GM12872 (cell line): ENCODE data around the gene CGB3.

Source experiments
- CTCF ChIP-seq: IDR thresholded peaks from 3 replicates; pipeline ENCODE4 v1.5.1; 2011; ENCODE audit warnings: low read depth, mild to moderate bottlenecking, low read length, moderate library complexity; ENCODE audit not compliant: insufficient read depth

Gene CGB3

DNA sequence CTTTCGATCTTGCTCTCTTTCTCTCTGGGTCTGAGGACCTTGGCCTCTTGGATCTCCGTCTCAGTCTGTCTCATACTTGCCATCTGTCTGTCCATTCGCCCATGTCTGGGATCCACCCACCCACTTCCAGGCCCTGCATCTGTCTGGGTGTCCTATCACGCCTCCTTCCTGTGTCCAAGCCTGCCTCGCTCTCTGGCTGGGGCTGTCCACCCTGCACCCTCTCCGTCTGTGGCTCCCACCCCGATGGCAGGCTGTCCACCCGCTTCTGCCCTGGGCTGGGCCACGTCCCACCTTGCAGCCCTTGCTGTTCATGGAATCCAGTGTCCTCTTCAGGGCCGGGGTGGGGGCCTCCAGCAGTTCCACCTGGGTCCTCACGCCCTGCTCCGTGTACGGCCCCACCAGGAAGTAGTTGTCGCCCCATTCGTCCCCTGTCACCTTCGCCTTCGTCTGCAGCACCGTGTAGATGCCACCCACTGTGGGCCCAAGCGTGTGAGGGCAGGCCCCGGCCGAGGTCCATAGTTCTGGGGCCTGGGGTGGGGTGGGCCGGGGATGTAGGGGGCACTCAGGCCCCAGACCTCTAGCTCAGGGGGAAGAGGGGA is 33.0 kb downstream of the CGB3 start:
- TF ChIP-seq CTCF = no peak

DNA sequence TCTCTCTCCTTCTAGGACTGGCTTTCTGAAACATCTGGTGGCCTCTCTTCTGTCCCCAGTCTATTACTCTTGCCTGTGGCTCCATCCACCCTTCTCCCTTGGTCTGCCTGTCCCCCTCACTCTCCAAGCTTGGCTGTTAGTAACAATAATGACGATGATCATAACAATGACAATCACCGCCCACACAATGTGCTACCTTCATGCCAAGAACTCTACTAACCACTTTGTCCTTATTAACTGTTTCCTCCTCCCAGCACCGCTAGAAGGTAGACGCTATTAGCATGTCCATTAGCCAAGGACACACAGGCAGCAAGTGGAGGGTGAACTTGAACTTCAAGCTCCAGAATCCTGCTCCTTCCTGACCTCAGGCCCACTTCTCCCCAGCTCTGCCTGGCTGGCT is 33.7 kb downstream of the CGB3 start:
- no peak for TF ChIP-seq CTCF

DNA sequence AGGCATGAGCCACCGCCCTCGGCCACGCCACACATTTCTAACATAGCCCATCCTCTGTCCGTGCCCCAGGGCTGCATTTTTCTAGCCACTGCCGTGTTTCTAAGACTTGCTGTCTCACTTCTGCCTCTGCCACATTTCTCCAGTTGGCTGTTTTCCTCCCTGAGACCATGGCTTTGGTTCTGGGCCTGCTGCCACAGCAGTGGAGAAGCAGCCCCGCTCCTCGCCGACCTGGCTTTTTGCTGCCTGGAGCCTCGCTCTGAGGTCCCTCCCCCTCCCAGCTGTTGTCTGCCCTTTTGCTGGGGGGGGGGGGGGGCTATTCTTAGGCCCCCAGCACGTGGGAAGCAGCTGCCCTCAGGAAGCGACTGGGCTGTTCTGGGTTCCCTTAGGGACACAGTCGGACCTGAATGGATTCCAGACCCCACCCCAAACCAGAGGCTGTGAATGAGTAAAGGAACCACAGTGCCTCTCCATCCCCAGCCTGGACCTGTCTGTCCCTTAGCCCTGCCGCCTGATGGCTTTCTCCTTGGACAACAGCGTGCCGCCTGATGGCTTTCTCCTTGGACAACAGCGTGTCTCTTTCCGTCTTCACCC is 34.3 kb downstream of the CGB3 start:
- TF ChIP-seq CTCF = no peak

- no peak for TF ChIP-seq CTCF
Measured at GRCh38 chr19:48988860-48989259, 35.3 kb downstream of the CGB3 start.

- TF ChIP-seq CTCF = no peak
Measured at GRCh38 chr19:48988286-48988685, 35.8 kb downstream of the CGB3 start.

GRCh38 chr19:48987323-48987722 is 36.8 kb downstream of the CGB3 start:
- TF ChIP-seq CTCF = no peak

GRCh38 chr19:48986211-48986610 is 37.9 kb downstream of the CGB3 start:
- no peak for TF ChIP-seq CTCF

DNA sequence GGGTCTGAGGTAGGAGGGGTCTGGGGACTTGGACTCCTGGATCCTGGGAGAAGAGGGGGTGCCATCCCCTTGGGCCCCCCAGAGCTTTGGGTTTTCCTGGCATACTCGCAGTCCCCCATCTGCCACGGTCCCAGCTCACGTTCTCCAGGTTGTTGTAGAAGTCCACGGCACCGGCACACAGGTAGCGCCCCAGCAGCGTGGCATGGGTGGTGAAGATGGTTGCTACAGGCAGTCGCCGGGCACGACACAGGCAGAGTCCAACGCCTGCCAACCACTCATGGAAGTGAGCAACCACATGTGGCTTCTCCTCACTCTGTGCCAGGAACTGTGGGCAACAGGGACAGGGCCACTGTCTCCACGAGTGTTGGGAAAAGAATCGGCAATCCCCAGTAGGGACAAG is 38.4 kb downstream of the CGB3 start:
- TF ChIP-seq CTCF = no peak
